ENCODE data around the gene NFS1.
"Not testable (repeated sequence)": the region's sequence is repeated elsewhere in the genome, so short reads cannot be mapped to it uniquely, and the experiment has no call there.

Gene NFS1

DNA sequence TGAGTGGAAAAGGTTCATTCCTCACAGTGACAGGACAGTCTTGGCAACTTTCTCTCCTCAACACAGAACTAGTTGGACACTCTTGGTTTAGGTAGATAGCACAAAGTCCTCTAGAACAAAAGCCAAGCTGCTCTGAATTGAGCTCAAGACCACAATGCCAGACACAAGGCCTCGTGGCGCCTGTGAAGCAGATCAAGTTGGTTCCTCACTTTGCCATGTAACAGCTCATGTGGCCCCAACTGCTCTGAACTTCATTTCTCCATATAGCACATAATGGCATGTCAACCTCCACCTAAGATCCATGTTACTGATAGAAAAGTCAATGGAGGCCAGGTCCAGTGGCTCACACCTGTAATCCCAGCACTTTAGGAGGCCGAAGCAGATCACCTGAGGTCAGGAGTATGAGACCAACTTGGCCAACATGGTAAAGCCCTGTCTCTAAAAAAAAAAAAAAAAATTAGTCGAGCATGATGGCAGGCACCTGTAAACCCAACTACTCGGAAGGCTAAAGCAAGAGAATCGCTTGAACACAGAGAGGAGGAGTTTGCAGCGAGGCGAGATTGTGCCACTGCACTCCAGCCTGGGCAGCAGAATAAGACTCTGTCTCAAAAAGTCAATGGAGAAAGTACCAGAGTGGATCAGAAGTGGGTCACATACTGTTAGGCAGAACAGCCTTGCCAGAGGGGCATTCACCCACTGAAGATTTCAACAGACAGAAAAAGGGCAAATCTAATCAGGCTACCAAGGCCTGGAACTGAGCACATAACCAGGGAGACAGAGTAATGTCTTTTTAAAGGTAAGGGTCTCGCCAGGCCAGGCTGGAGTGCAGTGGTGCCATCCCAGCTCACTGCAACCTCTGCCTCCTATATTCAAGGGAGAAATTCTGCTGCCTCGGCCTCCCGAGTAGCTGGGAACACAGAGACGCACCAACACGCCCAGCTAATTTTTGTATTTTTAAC, 21.3 kb upstream of the NFS1 start:
- no peak overlapping the region for H3K9ac ChIP-seq (ENCODE audit: low read depth, low read length)
- H3K36me3 ChIP-seq (ENCODE audit: insufficient read depth, low read length), result peaks cover 77% of the 10 kb centered on the region
- H3K4me1 ChIP-seq (ENCODE audit: insufficient read depth, low read length), result no peaks in the 10 kb centered on the region
- H3K9me3 ChIP-seq (ENCODE audit: control insufficient read depth, insufficient read depth, low read length), result no peaks in the 10 kb centered on the region

DNA sequence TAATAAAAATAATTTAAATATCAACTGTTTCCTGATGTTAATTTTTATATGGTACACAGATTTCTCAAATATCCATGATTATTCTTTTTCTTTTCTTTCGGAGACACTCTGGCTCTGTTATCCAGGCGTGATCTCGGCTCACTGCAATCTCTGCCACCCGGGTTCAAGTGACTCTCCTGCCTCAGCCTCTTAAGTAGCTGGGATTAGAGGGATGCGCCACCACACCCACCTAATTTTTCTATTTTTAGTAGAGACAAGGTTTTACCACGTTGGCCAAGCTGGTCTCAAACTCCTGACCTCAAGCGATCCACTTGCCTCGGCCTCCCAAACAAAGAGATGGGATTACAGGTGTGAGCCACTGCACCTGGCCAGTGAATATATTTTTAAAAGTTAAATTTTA, 20.6 kb upstream of the NFS1 start:
- H3K36me3 ChIP-seq (ENCODE audit: insufficient read depth, low read length), result peaks cover 79% of the 10 kb centered on the region
- no peaks in the 10 kb centered on the region for H3K9me3 ChIP-seq (ENCODE audit: control insufficient read depth, insufficient read depth, low read length)
- H3K9ac ChIP-seq (ENCODE audit: low read depth, low read length), result no peak overlapping the region
- H3K4me1 ChIP-seq (ENCODE audit: insufficient read depth, low read length), result no peaks in the 10 kb centered on the region

DNA sequence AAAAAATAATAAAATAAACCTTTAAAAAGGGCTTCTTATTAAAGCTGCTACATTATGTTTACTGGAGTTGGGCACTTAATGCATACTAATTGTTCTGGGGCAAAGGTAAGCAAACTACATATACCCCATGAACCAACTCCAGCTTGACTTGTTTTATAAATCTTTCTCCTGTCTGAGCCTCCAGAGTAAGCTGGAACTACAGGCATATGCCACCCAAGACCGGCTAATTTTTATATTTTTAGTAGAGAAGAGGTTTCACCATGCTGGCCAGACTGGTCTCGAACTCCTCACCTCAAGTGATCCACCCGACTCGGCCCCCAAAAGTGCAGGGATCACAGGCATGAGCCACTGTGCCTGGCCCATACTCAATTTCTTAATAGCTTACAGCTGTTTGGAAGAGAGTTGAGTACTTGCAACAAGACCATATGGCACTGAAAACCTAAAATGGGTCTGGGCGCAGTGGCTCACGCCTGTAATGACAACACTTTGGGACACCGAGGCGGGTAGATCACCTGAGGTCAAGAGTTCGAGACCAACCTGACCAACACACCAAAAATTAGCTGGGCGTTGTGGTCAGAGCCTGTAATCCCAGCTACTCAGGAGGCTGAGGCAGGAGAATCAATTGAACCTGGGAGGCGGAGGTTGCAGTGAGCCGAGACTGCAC, 20.0 kb upstream of the NFS1 start:
- Histone ChIP-seq H3K36me3 (ENCODE audit: insufficient read depth, low read length) (peaks cover 78% of the 10 kb centered on the region), H3K4me1 (ENCODE audit: insufficient read depth, low read length) (no peaks in the 10 kb centered on the region), H3K9me3 (ENCODE audit: control insufficient read depth, insufficient read depth, low read length) (no peaks in the 10 kb centered on the region), H3K9ac (ENCODE audit: low read depth, low read length) (no peak overlapping the region)

DNA sequence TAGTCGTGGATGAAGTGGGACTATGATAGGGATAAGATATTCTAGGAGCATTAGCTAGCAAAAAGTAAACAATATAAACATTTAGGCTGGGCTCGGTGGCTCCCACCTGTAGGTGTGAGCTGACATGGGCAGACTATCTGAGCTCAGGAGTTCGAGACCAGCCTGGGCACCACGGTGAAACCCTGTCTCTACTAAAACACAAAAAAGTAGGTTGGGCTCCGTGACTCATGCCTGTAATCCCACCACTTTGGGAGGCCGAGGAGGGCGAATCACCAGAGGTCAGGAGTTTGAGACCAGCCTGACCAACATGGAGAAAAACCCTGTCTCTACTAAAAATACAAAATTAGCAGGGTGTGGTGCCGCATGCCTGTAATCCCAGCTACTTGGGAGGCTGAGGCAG, 19.2 kb upstream of the NFS1 start:
- not testable (repeated sequence) for H3K9ac ChIP-seq (ENCODE audit: low read depth, low read length); H3K9me3 ChIP-seq (ENCODE audit: control insufficient read depth, insufficient read depth, low read length); H3K4me1 ChIP-seq (ENCODE audit: insufficient read depth, low read length)
- peaks cover 77% of the 10 kb centered on the region for H3K36me3 ChIP-seq (ENCODE audit: insufficient read depth, low read length)

DNA sequence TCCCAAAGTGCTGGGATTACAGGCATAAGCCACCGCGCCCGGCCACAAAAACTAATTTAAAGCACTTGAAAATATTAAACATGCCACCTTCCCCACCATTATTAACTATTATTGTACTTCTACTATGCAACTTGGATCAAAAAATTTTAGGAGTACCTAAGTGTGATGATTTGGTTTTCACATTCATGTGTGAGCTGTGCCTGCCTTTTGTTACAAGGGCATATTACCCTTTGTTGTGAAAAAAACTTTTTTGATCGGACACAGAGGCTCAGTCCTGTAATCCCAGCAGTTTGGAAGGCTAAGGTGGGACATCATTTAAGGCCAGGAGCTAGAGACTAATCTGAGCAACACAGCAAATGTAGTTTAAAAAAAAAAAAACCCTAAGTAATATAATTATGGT, 17.2 kb upstream of the NFS1 start:
- Histone ChIP-seq H3K4me1 (ENCODE audit: insufficient read depth, low read length) (no peaks in the 10 kb centered on the region), H3K36me3 (ENCODE audit: insufficient read depth, low read length) (peaks cover 74% of the 10 kb centered on the region), H3K9ac (ENCODE audit: low read depth, low read length) (no peak overlapping the region), H3K9me3 (ENCODE audit: control insufficient read depth, insufficient read depth, low read length) (no peaks in the 10 kb centered on the region)

DNA sequence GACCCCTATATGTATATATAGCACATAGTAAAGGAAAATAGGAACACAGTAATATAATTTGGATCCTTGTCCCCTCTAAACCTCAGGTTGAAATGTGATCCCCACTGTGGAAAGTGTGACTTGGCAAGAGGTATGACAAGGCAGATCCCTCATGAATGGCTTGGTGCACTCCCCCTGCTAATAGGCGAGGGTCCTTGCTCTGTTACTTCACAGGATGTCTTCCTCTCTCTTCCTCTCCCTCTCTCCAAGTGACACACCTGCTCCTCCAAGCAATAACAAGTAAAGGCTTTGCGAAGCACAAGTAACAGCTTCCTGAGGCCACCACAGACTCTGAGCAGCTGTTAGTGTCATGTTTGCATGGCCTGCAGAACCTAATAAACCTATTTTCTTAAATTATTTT, 16.5 kb upstream of the NFS1 start:
- Histone ChIP-seq H3K36me3 (ENCODE audit: insufficient read depth, low read length) (peaks cover 69% of the 10 kb centered on the region), H3K9me3 (ENCODE audit: control insufficient read depth, insufficient read depth, low read length) (no peaks in the 10 kb centered on the region), H3K4me1 (ENCODE audit: insufficient read depth, low read length) (no peaks in the 10 kb centered on the region), H3K9ac (ENCODE audit: low read depth, low read length) (no peak overlapping the region)

DNA sequence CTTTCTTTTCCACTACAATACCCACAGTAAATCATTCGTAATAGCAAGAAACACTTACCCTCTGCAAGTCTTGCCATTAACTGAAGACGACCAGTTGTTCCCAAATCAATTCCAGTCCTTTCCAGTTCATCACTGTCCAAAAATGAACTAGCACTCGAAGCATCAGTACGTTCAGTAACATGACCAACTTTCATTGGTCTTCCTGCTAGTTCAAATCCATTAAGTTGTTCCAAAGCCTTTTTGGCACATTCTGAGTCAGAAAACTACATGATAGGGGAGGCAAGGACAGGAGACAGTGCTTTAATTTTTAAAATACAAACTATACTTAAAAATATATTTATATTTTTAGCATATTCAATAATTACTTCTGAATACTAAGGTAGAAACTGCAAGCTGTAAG, 15.0 kb upstream of the NFS1 start:
- Histone ChIP-seq H3K9ac (ENCODE audit: low read depth, low read length) (no peak overlapping the region), H3K9me3 (ENCODE audit: control insufficient read depth, insufficient read depth, low read length) (no peaks in the 10 kb centered on the region), H3K4me1 (ENCODE audit: insufficient read depth, low read length) (no peaks in the 10 kb centered on the region), H3K36me3 (ENCODE audit: insufficient read depth, low read length) (peaks cover 60% of the 10 kb centered on the region)

DNA sequence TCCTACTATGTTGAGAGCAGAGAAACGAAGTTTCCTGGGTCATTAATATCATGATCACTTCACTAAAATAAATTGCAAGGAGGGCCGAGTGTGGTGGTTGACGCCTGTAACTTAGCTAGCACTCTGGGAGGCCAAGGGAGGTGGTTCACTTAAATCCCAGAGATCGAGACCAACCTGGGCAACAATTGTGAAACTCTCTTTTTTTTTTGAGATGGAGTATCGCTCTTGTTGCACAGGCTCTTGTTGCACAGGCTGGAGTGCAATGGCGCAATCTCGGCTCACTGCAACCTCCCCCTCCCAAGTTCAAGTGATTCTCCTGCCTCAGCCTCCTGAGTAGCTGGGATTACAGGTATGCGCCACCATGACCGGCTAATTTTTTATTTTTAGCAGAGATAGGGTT, 14.0 kb upstream of the NFS1 start:
- H3K9ac ChIP-seq (ENCODE audit: low read depth, low read length); H3K4me1 ChIP-seq (ENCODE audit: insufficient read depth, low read length); H3K9me3 ChIP-seq (ENCODE audit: control insufficient read depth, insufficient read depth, low read length): not testable (repeated sequence)

DNA sequence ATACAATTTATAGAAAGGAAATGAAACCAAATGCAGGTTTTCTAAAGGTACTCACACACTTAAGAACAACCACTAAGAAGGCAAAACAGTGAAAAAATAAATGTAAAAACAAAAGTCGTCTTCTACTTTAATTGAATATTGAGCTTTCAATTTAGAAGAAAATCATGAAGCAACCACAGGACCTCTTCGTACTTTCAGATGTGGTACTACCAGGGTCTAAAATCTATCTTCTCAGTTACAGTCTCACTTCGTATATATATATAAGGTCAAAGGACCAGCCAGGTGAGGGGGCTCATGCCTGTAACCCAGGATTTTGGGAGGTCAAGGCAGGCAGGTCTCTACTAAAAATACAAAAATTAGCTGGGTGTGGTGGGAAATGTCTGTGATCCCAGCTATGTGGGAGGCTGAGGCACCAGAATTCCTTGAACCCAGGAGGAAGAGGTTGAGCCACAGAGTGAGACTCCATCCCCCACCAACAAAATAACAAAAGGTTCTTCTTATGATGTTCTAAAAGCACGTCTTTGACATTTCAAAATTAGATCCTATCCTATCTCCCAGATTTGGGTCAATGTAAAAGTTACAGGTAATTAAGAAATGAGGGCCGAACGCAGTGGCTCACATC, 12.5 kb upstream of the NFS1 start:
- H3K9me3 ChIP-seq (ENCODE audit: control insufficient read depth, insufficient read depth, low read length), result no peaks in the 10 kb centered on the region

More for the DNA sequence above, 14.0 kb upstream of the NFS1 start:
- H3K36me3 ChIP-seq (ENCODE audit: insufficient read depth, low read length), result peaks cover 52% of the 10 kb centered on the region

DNA sequence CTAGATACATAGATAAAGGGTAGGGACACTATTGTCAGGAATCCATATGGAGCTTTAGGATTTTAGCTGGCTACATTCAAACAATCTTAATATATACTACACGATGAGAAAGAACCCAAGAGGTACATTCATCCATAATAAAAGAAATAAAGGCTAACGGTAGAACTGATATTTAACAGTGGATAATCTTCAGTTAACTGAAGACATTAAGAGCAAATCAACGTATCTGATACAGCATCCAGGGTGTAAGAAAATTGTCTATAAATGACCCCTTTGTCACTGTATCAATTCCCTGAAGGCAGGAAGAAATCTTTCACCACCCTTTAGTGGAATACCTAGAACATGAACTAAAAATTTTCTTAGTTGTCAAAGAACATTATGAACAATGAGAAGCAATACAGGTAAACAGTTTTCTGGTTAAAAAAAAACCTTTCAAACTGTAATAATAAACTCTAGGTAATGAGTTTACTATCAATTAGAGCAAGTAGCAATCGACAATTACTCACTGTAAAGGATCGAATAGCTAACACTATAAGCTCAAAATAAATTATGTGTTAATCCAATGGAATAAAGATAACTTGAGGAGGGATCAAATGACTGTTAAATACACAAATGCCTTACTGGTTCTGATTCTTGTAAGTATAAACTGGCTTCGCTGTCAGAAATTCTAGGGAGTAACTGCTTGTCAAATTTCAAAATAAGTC, 11.9 kb upstream of the NFS1 start:
- H3K9ac ChIP-seq (ENCODE audit: low read depth, low read length), result no peak overlapping the region
- H3K36me3 ChIP-seq (ENCODE audit: insufficient read depth, low read length), result peaks cover 44% of the 10 kb centered on the region
- H3K9me3 ChIP-seq (ENCODE audit: control insufficient read depth, insufficient read depth, low read length), result no peaks in the 10 kb centered on the region
- H3K4me1 ChIP-seq (ENCODE audit: insufficient read depth, low read length), result no peaks in the 10 kb centered on the region

More for the DNA sequence above, 12.5 kb upstream of the NFS1 start:
- H3K4me1 ChIP-seq (ENCODE audit: insufficient read depth, low read length), result no peaks in the 10 kb centered on the region
- H3K36me3 ChIP-seq (ENCODE audit: insufficient read depth, low read length), result peaks cover 46% of the 10 kb centered on the region
- H3K9ac ChIP-seq (ENCODE audit: low read depth, low read length), result no peak overlapping the region

DNA sequence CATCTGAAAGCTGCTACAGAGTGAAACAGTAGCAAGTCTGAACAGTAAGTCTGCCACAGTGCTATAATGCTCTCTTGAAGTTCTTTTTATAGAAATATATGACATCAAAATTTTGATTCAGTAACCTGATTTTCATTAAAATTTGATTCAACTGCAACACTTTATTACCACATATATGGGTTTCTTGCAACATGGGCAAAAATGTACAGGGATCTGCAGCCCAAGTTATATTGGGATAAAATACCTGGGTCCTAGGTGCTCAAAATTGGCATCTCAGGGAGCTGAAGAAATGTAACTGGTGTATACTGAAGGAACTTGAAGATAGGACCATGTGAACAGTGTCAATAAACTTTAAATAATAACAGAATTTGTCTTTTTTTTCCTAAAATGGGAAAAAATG, 10.9 kb upstream of the NFS1 start:
- Histone ChIP-seq H3K9ac (ENCODE audit: low read depth, low read length) (no peak overlapping the region), H3K9me3 (ENCODE audit: control insufficient read depth, insufficient read depth, low read length) (no peaks in the 10 kb centered on the region), H3K4me1 (ENCODE audit: insufficient read depth, low read length) (no peaks in the 10 kb centered on the region), H3K36me3 (ENCODE audit: insufficient read depth, low read length) (peaks cover 36% of the 10 kb centered on the region)

DNA sequence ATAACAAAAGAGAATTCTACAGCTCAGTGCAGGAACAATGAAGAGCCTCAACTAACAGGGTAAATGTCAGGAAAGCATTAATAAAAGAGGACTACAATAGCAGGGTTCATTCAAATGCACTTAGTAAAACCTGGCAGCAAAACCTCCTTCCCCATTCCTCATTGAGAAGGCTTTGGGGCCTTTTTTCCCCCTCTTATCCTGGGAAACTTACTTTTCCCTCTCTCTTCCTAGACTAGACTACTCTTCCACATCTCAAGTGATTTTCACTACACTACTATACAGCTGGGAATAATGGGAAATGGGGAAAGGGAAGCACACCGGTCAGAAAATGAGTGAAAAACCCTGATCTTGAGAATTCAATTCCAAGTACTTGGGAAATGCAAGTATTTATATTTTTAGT, 10.1 kb upstream of the NFS1 start:
- no peaks in the 10 kb centered on the region for H3K9me3 ChIP-seq (ENCODE audit: control insufficient read depth, insufficient read depth, low read length)
- H3K9ac ChIP-seq (ENCODE audit: low read depth, low read length), result no peak overlapping the region
- peaks cover 41% of the 10 kb centered on the region for H3K36me3 ChIP-seq (ENCODE audit: insufficient read depth, low read length)
- no peaks in the 10 kb centered on the region for H3K4me1 ChIP-seq (ENCODE audit: insufficient read depth, low read length)

DNA sequence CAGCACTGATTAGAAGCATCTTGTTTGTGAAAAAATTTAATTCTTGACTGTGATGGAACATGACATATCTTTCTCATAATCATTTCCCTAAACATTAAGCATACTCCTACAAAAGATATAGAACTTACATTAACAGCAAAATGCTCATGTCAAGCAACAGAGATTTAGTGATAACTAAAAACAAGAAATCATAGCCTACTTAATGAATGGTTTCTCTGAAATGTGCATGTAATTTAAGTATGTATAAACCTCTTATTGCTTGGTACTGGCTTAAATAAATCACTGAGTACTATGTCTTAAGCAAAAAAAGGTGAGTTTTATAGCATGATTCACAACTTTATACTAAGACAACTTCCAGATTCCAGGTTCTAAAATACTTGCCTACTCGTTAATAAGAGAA, 9.3 kb upstream of the NFS1 start:
- H3K36me3 ChIP-seq (ENCODE audit: insufficient read depth, low read length), result peaks cover 35% of the 10 kb centered on the region
- no peaks in the 10 kb centered on the region for H3K9me3 ChIP-seq (ENCODE audit: control insufficient read depth, insufficient read depth, low read length)
- H3K4me1 ChIP-seq (ENCODE audit: insufficient read depth, low read length), result no peaks in the 10 kb centered on the region
- no peak overlapping the region for H3K9ac ChIP-seq (ENCODE audit: low read depth, low read length)
